ENCODE results near the gene MS4A18. TPM values are rescaled to one million over a fixed set of nuclear protein-coding genes. Genes with fewer than 3 reads are reported as not detected.

Gene MS4A18
- total and polyA plus RNA-seq, 2 experiments from 2014 or later: not detected

GRCh38 chr11:60791153-60791933 is 66.8 kb downstream of the MS4A18 start:
- Histone ChIP-seq H3K4me3 (no peak overlapping the region), H3K36me3 (ENCODE audit: low read depth) (no peaks in the 10 kb centered on the region), H3K9me2 (ENCODE audit: insufficient read depth) (no peaks in the 10 kb centered on the region), H3K27me3 (replicated peaks; ENCODE audit: insufficient read depth) (peaks cover 23% of the 10 kb centered on the region), H2AFZ (no peak overlapping the region), H4K20me1 (ENCODE audit: insufficient read depth) (no peaks in the 10 kb centered on the region), H3K27ac (no peak overlapping the region), H3K9me3 (ENCODE audit: low read depth) (no peaks in the 10 kb centered on the region), H3K79me2 (ENCODE audit: insufficient read depth) (no peaks in the 10 kb centered on the region), H3K4me2 (ENCODE audit: unreplicated experiment) (no peak overlapping the region), H3F3A (ENCODE audit: insufficient read depth) (no peaks in the 10 kb centered on the region), H3K9ac (no peak overlapping the region), H3K4me1 (ENCODE audit: insufficient read depth) (peaks cover 11% of the 10 kb centered on the region; the same call in 1 of the 2 replicates)
- WGBS, 2 experiments (ENCODE audit: low coverage in 1 of 2, low lambda C conversion rate in 2 of 2, missing lambda C conversion rate in 2 of 2): 45 to 48% methylated on average over 4 of the region's 4 CpGs
- in situ Hi-C loops (cut with MboI): no loop called here
- no peak for DNase-seq
- TF ChIP-seq EZH2phosphoT487 (IDR thresholded peaks at IDR 0.05; ENCODE audit: insufficient read depth, low read depth) (no peak), EZH2 (IDR thresholded peaks at IDR 0.05; ENCODE audit: insufficient read depth, poor library complexity, severe bottlenecking) (no peak)

GRCh38 chr11:60792521-60792920 is 68.0 kb downstream of the MS4A18 start:
- H3K36me3 ChIP-seq (ENCODE audit: low read depth): no peaks in the 10 kb centered on the region
- H2AFZ ChIP-seq: no peak overlapping the region
- WGBS, 2 experiments (ENCODE audit: low coverage in 1 of 2, low lambda C conversion rate in 2 of 2, missing lambda C conversion rate in 2 of 2): 27 to 31% methylated on average over 3 of the region's 3 CpGs
- DNase-seq: no peak
- no peak overlapping the region for H3K27ac ChIP-seq
- no peaks in the 10 kb centered on the region for H3K9me3 ChIP-seq (ENCODE audit: low read depth)
- TF ChIP-seq EZH2phosphoT487 (IDR thresholded peaks at IDR 0.05; ENCODE audit: insufficient read depth, low read depth): no peak
- TF ChIP-seq EZH2 (IDR thresholded peaks at IDR 0.05; ENCODE audit: insufficient read depth, poor library complexity, severe bottlenecking): no peak
- no peak overlapping the region for H3K4me3 ChIP-seq
- no peak overlapping the region for H3K4me2 ChIP-seq (ENCODE audit: unreplicated experiment)
- H3K27me3 ChIP-seq (replicated peaks; ENCODE audit: insufficient read depth): peaks cover 23% of the 10 kb centered on the region
- H3K79me2 ChIP-seq (ENCODE audit: insufficient read depth): no peaks in the 10 kb centered on the region
- H3F3A ChIP-seq (ENCODE audit: insufficient read depth): no peaks in the 10 kb centered on the region
- in situ Hi-C loops (cut with MboI): no loop called here
- no peaks in the 10 kb centered on the region for H3K9me2 ChIP-seq (ENCODE audit: insufficient read depth)
- no peak overlapping the region for H3K9ac ChIP-seq
- no peaks in the 10 kb centered on the region for H4K20me1 ChIP-seq (ENCODE audit: insufficient read depth)
- peaks cover 2% of the 10 kb centered on the region; the same call in 1 of the 2 replicates for H3K4me1 ChIP-seq (ENCODE audit: insufficient read depth)

Other genes starting within 250 kb of the MS4A18 start
- gene MS4A12, start 231.9 kb upstream of the MS4A18 start, total RNA-seq (2014; rRNA removed; shearing (Covaris generic)): not detected in 2 replicates
- not detected in 2 replicates for gene MS4A12, start 231.9 kb upstream of the MS4A18 start, polyA plus RNA-seq (2016; fragmentation: Nextera tagmentation; extraction: Ambion mirVana)
- not detected in 2 replicates for gene MS4A13, start 209.3 kb upstream of the MS4A18 start, total RNA-seq (2014; rRNA removed; shearing (Covaris generic))
- gene MS4A13, start 209.3 kb upstream of the MS4A18 start, polyA plus RNA-seq (2016; fragmentation: Nextera tagmentation; extraction: Ambion mirVana): not detected in 2 replicates
- gene MS4A8, start 25.1 kb upstream of the MS4A18 start, total RNA-seq (2014; rRNA removed; shearing (Covaris generic)): not detected in 2 replicates
- gene MS4A8, start 25.1 kb upstream of the MS4A18 start, polyA plus RNA-seq (2016; fragmentation: Nextera tagmentation; extraction: Ambion mirVana): not detected in 2 replicates
- gene MS4A15, start 32.1 kb downstream of the MS4A18 start, total RNA-seq (2014; rRNA removed; shearing (Covaris generic)): not detected in 2 replicates
- not detected in 2 replicates for gene MS4A15, start 32.1 kb downstream of the MS4A18 start, polyA plus RNA-seq (2016; fragmentation: Nextera tagmentation; extraction: Ambion mirVana)
- not detected in 2 replicates for gene MS4A10, start 60.6 kb downstream of the MS4A18 start, total RNA-seq (2014; rRNA removed; shearing (Covaris generic))
- gene MS4A10, start 60.6 kb downstream of the MS4A18 start, polyA plus RNA-seq (2016; fragmentation: Nextera tagmentation; extraction: Ambion mirVana): not detected in 2 replicates
- gene CCDC86, start 117.4 kb downstream of the MS4A18 start, total RNA-seq (2014; rRNA removed; shearing (Covaris generic)): 8.2 and 10.7 TPM in 2 replicates
- gene CCDC86, start 117.4 kb downstream of the MS4A18 start, polyA plus RNA-seq (2016; fragmentation: Nextera tagmentation; extraction: Ambion mirVana): 37.6 and 38.0 TPM in 2 replicates
- gene PTGDR2, start 131.2 kb downstream of the MS4A18 start, total RNA-seq (2014; rRNA removed; shearing (Covaris generic)): not detected in 2 replicates
- gene PTGDR2, start 131.2 kb downstream of the MS4A18 start, polyA plus RNA-seq (2016; fragmentation: Nextera tagmentation; extraction: Ambion mirVana): 0.06 TPM in 2 replicates
- 1.3 and 5.3 TPM in 2 replicates for gene ZP1, start 142.8 kb downstream of the MS4A18 start, total RNA-seq (2014; rRNA removed; shearing (Covaris generic))
- 0.51 and 1.0 TPM in 2 replicates for gene ZP1, start 142.8 kb downstream of the MS4A18 start, polyA plus RNA-seq (2016; fragmentation: Nextera tagmentation; extraction: Ambion mirVana)
- gene PRPF19, start 181.9 kb downstream of the MS4A18 start, total RNA-seq (2014; rRNA removed; shearing (Covaris generic)): 47.9 and 58.9 TPM in 2 replicates
- gene PRPF19, start 181.9 kb downstream of the MS4A18 start, polyA plus RNA-seq (2016; fragmentation: Nextera tagmentation; extraction: Ambion mirVana): 17.4 and 19.1 TPM in 2 replicates
- 27.2 and 35.9 TPM in 2 replicates for gene TMEM109, start 189.4 kb downstream of the MS4A18 start, total RNA-seq (2014; rRNA removed; shearing (Covaris generic))
- 95.2 and 97.9 TPM in 2 replicates for gene TMEM109, start 189.4 kb downstream of the MS4A18 start, polyA plus RNA-seq (2016; fragmentation: Nextera tagmentation; extraction: Ambion mirVana)
- gene TMEM132A, start 199.7 kb downstream of the MS4A18 start, total RNA-seq (2014; rRNA removed; shearing (Covaris generic)): 27.2 and 28.2 TPM in 2 replicates
- 10.1 and 12.2 TPM in 2 replicates for gene TMEM132A, start 199.7 kb downstream of the MS4A18 start, polyA plus RNA-seq (2016; fragmentation: Nextera tagmentation; extraction: Ambion mirVana)
- 0.51 and 2.2 TPM in 2 replicates for gene SLC15A3, start 227.5 kb downstream of the MS4A18 start, total RNA-seq (2014; rRNA removed; shearing (Covaris generic))
- gene SLC15A3, start 227.5 kb downstream of the MS4A18 start, polyA plus RNA-seq (2016; fragmentation: Nextera tagmentation; extraction: Ambion mirVana): 1.1 and 1.5 TPM in 2 replicates
- not detected in 2 replicates for gene CD6, start 247.0 kb downstream of the MS4A18 start, total RNA-seq (2014; rRNA removed; shearing (Covaris generic))
- gene CD6, start 247.0 kb downstream of the MS4A18 start, polyA plus RNA-seq (2016; fragmentation: Nextera tagmentation; extraction: Ambion mirVana): not detected in 2 replicates